ENCODE data around the gene ZFAND5.

Gene ZFAND5

GRCh38 chr9:72315510-72316311 lies 49.3 kb downstream of the ZFAND5 start:
- peak; percentile 58 for DNase-seq

GRCh38 chr9:72315089-72315509 lies 49.9 kb downstream of the ZFAND5 start:
- no peak for DNase-seq

GRCh38 chr9:72313507-72313906 lies 51.5 kb downstream of the ZFAND5 start:
- no peak for DNase-seq

GRCh38 chr9:72312386-72312987 lies 52.5 kb downstream of the ZFAND5 start:
- no peak for DNase-seq

- DNase-seq, result no peak
Observed at GRCh38 chr9:72309364-72310133, 55.5 kb downstream of the ZFAND5 start.

GRCh38 chr9:72306761-72307160 lies 58.2 kb downstream of the ZFAND5 start:
- no peak for DNase-seq

- DNase-seq, result no peak
Observed at GRCh38 chr9:72305707-72306106, 59.3 kb downstream of the ZFAND5 start.

- no peak for DNase-seq
Observed at GRCh38 chr9:72305102-72305546, 59.9 kb downstream of the ZFAND5 start.

GRCh38 chr9:72304538-72304937 lies 60.5 kb downstream of the ZFAND5 start:
- DNase-seq, result no peak

Data from NCI-H510A treated with DMSO at 0.1 percent for 48 hours (cell line).